HFFc6 (cell line): ENCODE data around the gene PSMA2. TPM values are rescaled to one million over a fixed set of nuclear protein-coding genes. Genes with fewer than 3 reads are reported as not detected.
A peak's percentile ranks its signal among the peaks of the same experiment; 100 is the strongest.

ENCODE experiments used
- DNase-seq: peaks from one replicate; pipeline ENCODE4 v3.0.0-alpha.2; 2018
- H3K27ac Mint-ChIP-seq: 2 replicates; pipeline ENCODE4 v1.8.0; 2020; ENCODE audit warnings: mild to moderate bottlenecking, mixed read lengths
- H3K27me3 Mint-ChIP-seq: 2 replicates; pipeline ENCODE4 v1.8.0; 2021; ENCODE audit warnings: mild to moderate bottlenecking, moderate library complexity, mixed read lengths; ENCODE audit not compliant: insufficient read depth
- H3K36me3 Mint-ChIP-seq: 2 replicates; pipeline ENCODE4 v1.8.0; 2021; ENCODE audit warnings: low read depth, mixed read lengths
- H3K4me1 Mint-ChIP-seq: 2 replicates; pipeline ENCODE4 v1.8.0; 2020; ENCODE audit warnings: low read depth, mixed read lengths
- H3K4me3 Mint-ChIP-seq: 2 replicates; pipeline ENCODE4 v1.8.0; 2020; ENCODE audit warnings: mild to moderate bottlenecking, moderate library complexity, mixed read lengths
- H3K9me3 Mint-ChIP-seq: 2 replicates; pipeline ENCODE4 v1.8.0; 2020; ENCODE audit warnings: mild to moderate bottlenecking, mixed read lengths
- CTCF ChIP-seq: fragments of 200-600 bp; sonication (generic); IDR thresholded peaks from 2 replicates; pipeline ENCODE4 v1.5.0; 2021; ENCODE audit warnings: antibody characterized with exemption, mild to moderate bottlenecking
- total RNA-seq, 6 experiments: library from RNA; stranded (reverse); fragmentation: NEBNext Ultra II Directional; extraction: Animal tissue kit (Norgen Biotek cat#: 25700); gene quantifications; 2 replicates in 1 of 6; 3 replicates in 5 of 6; pipeline ENCODE4 v1.2.3, GENCODE V29; 2021

PSMA2 gene
- total RNA-seq, 6 experiments from 2014 or later, result 105 to 140 (median 115) TPM

GRCh38 chr7:42931447-42931833 is 534 bp downstream of the PSMA2 start:
- no peaks in the 10 kb centered on the region for H3K9me3 Mint-ChIP-seq
- peak overlapping the region; percentile 98 for H3K27ac Mint-ChIP-seq
- no peak for DNase-seq
- H3K27me3 Mint-ChIP-seq, result no peaks in the 10 kb centered on the region; the same call in 1 of the 2 replicates
- peaks cover 10% of the 10 kb centered on the region; the same call in 1 of the 2 replicates for H3K36me3 Mint-ChIP-seq
- no peak for TF ChIP-seq CTCF
- H3K4me1 Mint-ChIP-seq, result peaks cover 48% of the 10 kb centered on the region
- peak overlapping the region; percentile 100 for H3K4me3 Mint-ChIP-seq

GRCh38 chr7:42930889-42931288 is 1.1 kb downstream of the PSMA2 start:
- Mint-ChIP-seq H3K27me3 (no peaks in the 10 kb centered on the region; the same call in 1 of the 2 replicates), H3K9me3 (no peaks in the 10 kb centered on the region), H3K4me3 (peak overlapping the region; percentile 100), H3K4me1 (peaks cover 48% of the 10 kb centered on the region), H3K36me3 (peaks cover 8% of the 10 kb centered on the region; the same call in 1 of the 2 replicates), H3K27ac (peak overlapping the region; percentile 98)
- no peak for TF ChIP-seq CTCF
- no peak for DNase-seq

GRCh38 chr7:42929449-42929848 is 2.5 kb downstream of the PSMA2 start:
- H3K9me3 Mint-ChIP-seq, result no peaks in the 10 kb centered on the region
- no peak for TF ChIP-seq CTCF
- peak overlapping the region; percentile 24 for H3K27ac Mint-ChIP-seq
- peaks cover 55% of the 10 kb centered on the region for H3K4me1 Mint-ChIP-seq
- H3K4me3 Mint-ChIP-seq, result peak overlapping the region; percentile 100
- DNase-seq, result no peak
- H3K36me3 Mint-ChIP-seq, result peaks cover 17% of the 10 kb centered on the region
- H3K27me3 Mint-ChIP-seq, result no peaks in the 10 kb centered on the region; the same call in 1 of the 2 replicates

- TF ChIP-seq CTCF, result no peak
- Mint-ChIP-seq H3K4me3 (no peak overlapping the region), H3K4me1 (peaks cover 51% of the 10 kb centered on the region), H3K27me3 (no peaks in the 10 kb centered on the region; the same call in 1 of the 2 replicates), H3K36me3 (peaks cover 19% of the 10 kb centered on the region), H3K9me3 (no peaks in the 10 kb centered on the region), H3K27ac (peak overlapping the region; percentile 27; the same call in 1 of the 2 replicates)
- no peak for DNase-seq
Observed at GRCh38 chr7:42928754-42929153, 3.2 kb downstream of the PSMA2 start.

- H3K4me1 Mint-ChIP-seq, result peaks cover 45% of the 10 kb centered on the region
- H3K27me3 Mint-ChIP-seq, result no peaks in the 10 kb centered on the region; the same call in 1 of the 2 replicates
- no peaks in the 10 kb centered on the region for H3K9me3 Mint-ChIP-seq
- no peak for TF ChIP-seq CTCF
- peaks cover 31% of the 10 kb centered on the region for H3K36me3 Mint-ChIP-seq
- no peak overlapping the region for H3K4me3 Mint-ChIP-seq
- no peak overlapping the region for H3K27ac Mint-ChIP-seq
- DNase-seq, result no peak
Observed at GRCh38 chr7:42926204-42926603, 5.8 kb downstream of the PSMA2 start.
